HG02840 (cell line): Measurements from ENCODE around the gene PSMB8.
"Not testable (repeated sequence)": the region's sequence is repeated elsewhere in the genome, so short reads cannot be mapped to it uniquely, and the experiment has no call there.

Source experiments
- ATAC-seq: cut with Tn5 transposase; IDR thresholded peaks from one replicate; pipeline ENCODE4 v1.9.1; 2021; ENCODE audit warnings: mild to moderate bottlenecking, moderate library complexity, moderate number of reproducible peaks; ENCODE audit not compliant: unreplicated experiment, low FRiP score

The PSMB8 gene

GRCh38 chr6:32843979-32844838 lies at the start of gene PSMB8:
Gene PSMB8, minus strand, starts transcription at chr6:32844047. Its CDS starts 51 bp downstream, at chr6:32843996.
- peak; percentile 72 for ATAC-seq

GRCh38 chr6:32890831-32891230 lies 47.0 kb upstream of the PSMB8 start:
- ATAC-seq = no peak

DNA sequence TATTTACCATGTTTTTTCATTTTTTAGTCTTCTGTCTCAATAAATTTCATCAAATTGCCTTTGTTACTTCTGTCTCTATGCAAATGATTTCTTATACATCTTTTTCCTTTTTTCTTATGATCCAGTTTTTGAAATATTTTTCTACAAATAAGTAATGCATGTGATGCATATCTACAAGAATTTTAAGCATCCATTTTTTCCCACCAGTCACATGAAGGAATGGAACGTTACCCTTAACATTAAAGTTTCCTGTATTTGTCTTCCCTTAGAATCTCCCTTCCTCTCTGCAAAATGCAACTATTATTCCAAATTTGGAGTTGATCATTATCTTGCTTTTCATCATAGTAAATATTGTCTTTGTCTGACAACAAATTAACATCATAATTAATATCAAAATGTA lies 45.7 kb upstream of the PSMB8 start:
- no peak for ATAC-seq

DNA sequence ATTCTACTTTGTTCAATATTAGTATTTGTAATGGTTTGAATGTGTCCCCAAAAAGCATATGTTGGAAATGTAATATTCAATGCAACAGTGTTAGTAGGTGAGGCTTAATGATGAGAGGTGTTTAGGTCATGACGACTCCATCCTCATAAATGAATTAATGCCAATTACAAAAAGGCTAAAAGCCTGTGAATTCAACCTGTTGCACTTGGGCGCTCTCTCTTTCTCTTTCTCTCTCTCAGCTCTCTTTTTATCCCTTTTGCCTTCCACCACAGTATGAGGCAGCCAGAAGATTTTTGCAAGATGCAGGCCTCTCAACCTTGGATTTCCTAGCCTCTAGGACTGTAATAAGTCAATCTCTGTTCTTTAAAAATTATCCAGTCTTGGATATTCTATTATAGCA lies 44.7 kb upstream of the PSMB8 start:
- no peak for ATAC-seq

GRCh38 chr6:32887616-32888015 lies 43.8 kb upstream of the PSMB8 start:
- no peak for ATAC-seq

DNA sequence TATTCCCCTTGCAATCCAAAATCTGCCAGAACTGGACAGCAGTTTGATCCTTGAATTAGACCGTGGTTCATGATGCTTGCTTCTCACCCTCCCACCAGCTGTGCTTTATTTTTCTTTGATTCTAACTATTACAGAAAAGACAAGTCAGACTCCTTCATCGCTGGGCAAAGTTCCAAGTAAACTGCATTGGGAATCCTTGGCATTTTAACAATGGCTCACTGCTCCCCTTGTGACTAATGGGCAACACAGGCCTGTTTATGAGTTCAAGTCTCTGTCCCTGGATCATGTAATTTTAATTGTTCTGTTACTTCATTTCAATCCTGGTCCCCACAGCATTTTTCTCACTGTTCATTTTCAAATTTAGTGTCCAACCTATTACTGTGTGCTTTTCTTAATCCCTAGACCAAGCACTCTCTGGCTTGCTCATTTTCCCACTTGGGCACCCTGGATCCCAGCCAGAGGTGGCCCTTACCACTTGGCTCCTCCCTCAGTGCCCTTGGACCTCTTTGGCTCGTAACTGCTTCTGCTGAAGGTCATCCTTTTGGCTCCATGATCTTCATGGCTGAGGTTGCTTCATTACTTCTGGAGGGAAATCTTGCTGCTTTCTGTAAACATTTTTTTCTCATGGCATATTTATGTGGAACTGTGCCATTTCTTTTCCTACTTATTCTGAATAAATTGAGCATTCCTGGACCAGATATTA lies 43.0 kb upstream of the PSMB8 start:
- ATAC-seq = no peak

- ATAC-seq = no peak
These were observed 41.9 kb upstream of the PSMB8 start for GRCh38 chr6:32885698-32886286.

- no peak for ATAC-seq
These were observed 39.9 kb upstream of the PSMB8 start for GRCh38 chr6:32883789-32884188.

DNA sequence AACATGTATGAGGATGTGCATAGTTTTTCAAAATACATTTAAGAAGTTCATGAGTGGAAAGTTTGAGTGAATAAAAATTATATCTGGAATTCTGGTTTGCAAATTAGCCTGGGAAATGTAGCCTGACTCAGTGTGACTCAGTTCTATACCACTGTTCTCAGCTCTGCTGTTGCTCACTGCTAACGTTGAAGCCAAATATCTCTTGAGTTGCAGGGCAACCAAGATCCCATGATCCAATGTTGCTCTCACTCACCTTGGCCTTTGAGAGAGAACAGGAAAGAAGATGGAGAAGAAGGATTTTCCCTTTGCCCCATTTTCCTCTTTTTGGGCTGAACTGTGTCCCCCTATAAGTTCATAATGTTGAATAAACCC lies 39.0 kb upstream of the PSMB8 start:
- no peak for ATAC-seq

GRCh38 chr6:32880962-32881361 lies 37.1 kb upstream of the PSMB8 start:
- ATAC-seq = not testable (repeated sequence)

GRCh38 chr6:32879691-32880090 lies 35.8 kb upstream of the PSMB8 start:
- no peak for ATAC-seq

DNA sequence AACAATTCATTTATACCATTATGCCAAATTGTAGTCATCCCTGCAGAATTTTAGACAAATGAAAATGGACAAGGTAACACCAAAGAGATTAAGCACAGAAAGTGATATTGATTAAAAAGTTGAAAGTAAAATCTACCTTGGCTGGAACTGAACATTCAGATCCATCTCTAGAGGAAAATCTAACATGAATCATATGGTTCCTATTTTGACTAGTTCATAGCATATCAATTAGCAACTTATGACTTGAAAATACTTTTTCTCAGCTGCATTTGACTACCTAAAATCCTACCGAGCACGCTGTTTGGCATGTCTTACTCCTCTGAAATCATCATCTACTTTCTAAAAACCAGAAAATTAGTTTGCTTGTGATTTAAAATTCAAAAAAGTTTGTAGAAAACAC lies 32.8 kb upstream of the PSMB8 start:
- no peak for ATAC-seq

- ATAC-seq = not testable (repeated sequence)
These were observed 30.1 kb upstream of the PSMB8 start for GRCh38 chr6:32873947-32874346.

DNA sequence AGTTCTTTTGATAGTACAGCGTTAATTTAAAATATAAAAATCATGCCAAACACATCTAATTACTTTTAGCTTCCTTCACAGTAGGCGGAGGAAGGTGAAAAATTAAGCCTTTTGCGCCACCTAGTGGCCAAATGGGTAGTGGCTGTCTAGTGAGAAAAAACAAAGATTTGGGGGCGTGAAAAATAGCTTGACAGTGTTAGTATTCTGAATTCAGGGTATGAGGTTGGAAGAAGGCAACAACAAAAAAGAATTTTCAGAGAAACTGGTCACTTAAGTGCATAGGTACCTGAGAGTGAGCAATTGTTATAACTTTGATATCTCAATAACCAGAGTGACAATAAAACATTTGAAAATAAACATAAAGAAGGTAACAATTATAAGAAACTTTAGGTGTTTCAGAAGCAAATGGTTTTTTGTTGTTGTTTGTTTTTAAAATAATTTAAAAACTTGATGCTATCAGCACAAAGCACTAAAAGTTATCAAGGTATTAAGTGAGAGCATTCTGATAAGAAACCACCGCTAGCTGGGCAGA lies 24.5 kb upstream of the PSMB8 start:
- no peak for ATAC-seq

- no peak for ATAC-seq
These were observed 23.9 kb upstream of the PSMB8 start for GRCh38 chr6:32867554-32868256.

GRCh38 chr6:32867022-32867477 lies 23.2 kb upstream of the PSMB8 start:
- no peak for ATAC-seq

DNA sequence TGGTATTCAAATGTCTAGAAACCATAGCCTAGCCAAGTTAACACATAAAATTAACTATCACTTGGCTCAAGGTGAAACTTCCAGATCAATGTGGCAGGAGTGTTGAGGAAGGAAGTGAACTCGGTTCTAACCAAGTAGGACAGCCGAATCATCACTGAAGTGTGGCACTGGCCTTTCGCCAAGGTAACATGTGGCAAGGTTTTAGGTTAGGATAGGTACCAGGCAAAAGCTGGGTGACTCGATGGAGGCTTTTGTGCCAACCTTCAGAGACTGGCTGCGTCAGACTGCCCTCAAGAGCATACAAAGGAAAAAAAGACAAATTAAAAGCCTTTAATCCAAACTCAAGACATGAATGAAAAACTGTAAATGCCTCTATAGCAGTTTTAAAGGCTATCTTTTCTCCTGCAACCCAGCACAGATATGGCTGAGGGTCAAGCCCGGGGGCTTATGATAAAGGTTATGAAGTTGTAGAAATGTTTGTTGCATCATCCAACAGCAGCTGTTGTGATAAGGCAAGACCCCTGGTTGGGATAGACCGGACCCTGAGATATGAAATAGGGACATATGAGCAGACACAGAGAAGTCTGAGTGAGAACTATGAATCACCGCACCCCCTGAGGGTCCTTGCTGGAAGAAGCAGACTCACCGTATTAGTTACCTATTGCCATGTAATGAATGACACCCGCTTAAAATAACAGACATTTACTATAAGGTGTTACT lies 22.0 kb upstream of the PSMB8 start:
- ATAC-seq = no peak

DNA sequence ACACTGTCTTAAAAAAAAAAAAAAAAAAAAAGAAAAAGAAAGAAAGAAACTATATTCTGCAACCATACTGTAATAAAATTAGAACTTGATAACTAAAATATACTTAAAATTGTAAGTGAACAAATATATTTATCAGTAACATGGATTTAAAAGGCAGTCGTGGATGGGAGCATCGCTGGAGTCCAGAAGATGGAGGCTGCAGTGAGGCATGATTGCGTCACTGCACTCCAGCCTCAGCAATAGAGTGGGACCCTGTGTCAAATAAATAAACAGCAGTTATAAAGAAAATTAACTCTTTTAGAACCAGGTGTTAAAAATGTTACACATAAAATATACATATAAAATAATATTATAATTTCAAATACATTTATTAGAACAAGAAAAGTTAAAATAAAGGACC lies 18.9 kb upstream of the PSMB8 start:
- ATAC-seq = no peak

- no peak for ATAC-seq
These were observed 16.8 kb upstream of the PSMB8 start for GRCh38 chr6:32860674-32861073.

DNA sequence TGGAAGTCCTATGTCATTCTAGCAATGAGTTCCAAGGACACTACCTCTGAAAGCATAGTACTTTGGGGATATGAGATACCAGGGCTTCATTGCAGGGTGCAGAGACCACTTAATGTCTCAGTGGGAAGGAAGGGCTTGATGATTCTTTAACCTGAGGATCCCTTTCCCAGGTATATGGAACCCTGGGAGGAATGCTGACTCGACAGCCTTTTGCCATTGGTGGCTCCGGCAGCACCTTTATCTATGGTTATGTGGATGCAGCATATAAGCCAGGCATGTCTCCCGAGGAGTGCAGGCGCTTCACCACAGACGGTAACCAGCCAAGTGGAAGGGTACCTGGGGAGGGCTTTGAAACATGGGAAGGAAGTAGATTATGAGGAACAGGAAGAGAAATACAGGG lies 14.3 kb upstream of the PSMB8 start:
- ATAC-seq = no peak
